DMS79 (cell line): ENCODE data around the gene ZFAND3.
A peak's percentile ranks its signal among the peaks of the same experiment; 100 is the strongest.
"Not testable (repeated sequence)": the region's sequence is repeated elsewhere in the genome, so short reads cannot be mapped to it uniquely, and the experiment has no call there.

ENCODE experiments used
- DNase-seq: peaks from one replicate; lab custom pipeline; 2025; lab: John Stamatoyannopoulos, UW

The ZFAND3 gene

GRCh38 chr6:38091613-38092012 is 272.1 kb downstream of the ZFAND3 start:
- no peak for DNase-seq

- no peak for DNase-seq
These were observed 272.9 kb downstream of the ZFAND3 start for GRCh38 chr6:38092465-38092864.

- DNase-seq, result no peak
These were observed 273.4 kb downstream of the ZFAND3 start for GRCh38 chr6:38092964-38093363.

- DNase-seq, result no peak
These were observed 275.5 kb downstream of the ZFAND3 start for GRCh38 chr6:38095054-38095453.

- no peak for DNase-seq
These were observed 279.7 kb downstream of the ZFAND3 start for GRCh38 chr6:38099221-38099620.

GRCh38 chr6:38100380-38100779 is 280.9 kb downstream of the ZFAND3 start:
- DNase-seq, result no peak

- DNase-seq, result no peak
These were observed 284.4 kb downstream of the ZFAND3 start for GRCh38 chr6:38103921-38104320.

GRCh38 chr6:38105066-38105465 is 285.5 kb downstream of the ZFAND3 start:
- no peak for DNase-seq

- DNase-seq, result no peak
These were observed 287.5 kb downstream of the ZFAND3 start for GRCh38 chr6:38107073-38107472.

- peak; percentile 83 for DNase-seq
These were observed 291.0 kb downstream of the ZFAND3 start for GRCh38 chr6:38110481-38110971.

- no peak for DNase-seq
These were observed 292.7 kb downstream of the ZFAND3 start for GRCh38 chr6:38112181-38112580.

GRCh38 chr6:38113825-38114576 is 294.5 kb downstream of the ZFAND3 start:
- DNase-seq, result peak; percentile 21

GRCh38 chr6:38114976-38115625 is 295.6 kb downstream of the ZFAND3 start:
- DNase-seq, result no peak

GRCh38 chr6:38115626-38116008 is 296.1 kb downstream of the ZFAND3 start:
- no peak for DNase-seq

GRCh38 chr6:38116248-38116647 is 296.7 kb downstream of the ZFAND3 start:
- no peak for DNase-seq

- no peak for DNase-seq
These were observed 297.8 kb downstream of the ZFAND3 start for GRCh38 chr6:38117281-38117680.

GRCh38 chr6:38118791-38119365 is 299.4 kb downstream of the ZFAND3 start:
- DNase-seq, result no peak

- DNase-seq, result no peak
These were observed 300.0 kb downstream of the ZFAND3 start for GRCh38 chr6:38119516-38119915.

GRCh38 chr6:38124224-38124926 is 304.8 kb downstream of the ZFAND3 start:
- DNase-seq, result not testable (repeated sequence)

- DNase-seq, result no peak
These were observed 307.8 kb downstream of the ZFAND3 start for GRCh38 chr6:38127284-38127683.

GRCh38 chr6:38131527-38131965 is 312.0 kb downstream of the ZFAND3 start:
- DNase-seq, result no peak

GRCh38 chr6:38133932-38134703 is 314.6 kb downstream of the ZFAND3 start:
- DNase-seq, result peak; percentile 32
